ENCODE data around the gene SERPINI2. TPM values are rescaled to one million over a fixed set of nuclear protein-coding genes. Genes with fewer than 3 reads are reported as not detected.

The SERPINI2 gene
- total and polyA plus RNA-seq, 2 donors (not counting 3 experiments of a cell fraction or from before 2014, with no cell fraction given): not detected

DNA sequence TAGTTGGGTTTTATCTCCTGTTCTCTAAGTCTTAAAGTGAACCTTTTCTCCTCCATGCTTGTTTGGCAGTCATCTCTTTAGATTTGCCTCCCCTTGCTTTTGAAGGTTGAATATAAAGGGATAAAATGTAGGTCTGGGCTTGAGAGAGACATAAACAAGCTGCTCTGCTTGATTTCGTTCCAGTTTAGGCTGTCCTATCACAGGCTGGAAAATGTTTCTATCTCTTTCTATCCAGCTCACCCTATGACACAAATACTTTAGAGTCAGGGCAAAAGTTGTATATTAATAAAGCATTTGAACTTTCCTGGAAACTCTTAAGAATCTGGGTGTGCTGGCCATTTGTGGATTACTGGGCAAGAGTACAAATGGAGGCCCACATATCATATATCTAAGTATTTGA lies 64.2 kb downstream of the SERPINI2 start:
- Histone ChIP-seq H3K4me1 (ENCODE audit: control insufficient read depth, extremely low read depth, insufficient read depth, low read length) (no peaks in the 10 kb centered on the region), H3K9me1 (replicated peaks; ENCODE audit: control insufficient read depth, extremely low read depth, insufficient read depth, low read length) (no peaks in the 10 kb centered on the region), H3K27me3 (ENCODE audit: control insufficient read depth in 2 of 2, insufficient read depth in 2 of 2, low read length in 2 of 2) (no peaks in the 10 kb centered on the region), H2AFZ (ENCODE audit: low read depth, low read length) (no peak overlapping the region), H3K4me2 (ENCODE audit: insufficient read depth, low read length) (no peak overlapping the region), H3K27ac (ENCODE audit: insufficient read depth, low read depth, low read length) (no peak overlapping the region), H3K36me3 (ENCODE audit: control insufficient read depth in 2 of 2, extremely low read depth in 1 of 2, insufficient read depth in 2 of 2, low read length in 2 of 2) (no peaks in the 10 kb centered on the region), H3K9ac (replicated peaks; ENCODE audit: extremely low read depth, insufficient read depth, low read length) (no peak overlapping the region), H4K20me1 (replicated peaks; ENCODE audit: control insufficient read depth, extremely low read depth, insufficient read depth, low read length) (no peaks in the 10 kb centered on the region), H3K79me2 (ENCODE audit: control insufficient read depth, insufficient read depth, low read length) (no peaks in the 10 kb centered on the region), H3K9me3 (replicated peaks; ENCODE audit: control insufficient read depth, insufficient read depth, low read length) (no peaks in the 10 kb centered on the region), H3K4me3 (replicated peaks in 1 of 3; ENCODE audit: insufficient read depth in 1 of 3, low read depth in 1 of 3, low read length in 3 of 3) (no peak overlapping the region)
- CTCF ChIA-PET: interaction anchor here (2.1 kb wide), 1 partner anchor 472 kb away, joined by 6 read pairs; no protein-coding TSS in a partner anchor
- DNase-seq (ENCODE audit: low read depth, low spot score) (no peak), FAIRE-seq (no peak)
- POLR2A ChIA-PET: no interaction called here
- intact Hi-C loops (cut with micrococcal nuclease): no loop called here
- TF ChIP-seq POLR2A (IDR thresholded peaks at IDR 0.05; ENCODE audit: low read depth, low read length): no peak
- TF ChIP-seq CTCF (IDR thresholded peaks at IDR 0.05; ENCODE audit: extremely low read depth in 1 of 2, insufficient read depth in 1 of 2, low read depth in 1 of 2, low read length in 2 of 2): no peak
- TF ChIP-seq MYC (IDR thresholded peaks at IDR 0.05; ENCODE audit: low read depth, low read length): no peak
- TF ChIP-seq GATA2 (IDR thresholded peaks at IDR 0.05; ENCODE audit: insufficient read depth, insufficient read length, low read depth, low read length): no peak
- no peak for TF ChIP-seq JUN (IDR thresholded peaks at IDR 0.05; ENCODE audit: borderline replicate concordance, insufficient read depth, insufficient read length, low read depth)
- TF ChIP-seq POLR2AphosphoS5 (IDR thresholded peaks at IDR 0.05; ENCODE audit: insufficient read depth, low read depth, low read length): no peak
- TF ChIP-seq FOS (IDR thresholded peaks at IDR 0.05; ENCODE audit: borderline replicate concordance, insufficient read depth, low read length): no peak
- TF ChIP-seq EZH2 (IDR thresholded peaks at IDR 0.05; ENCODE audit: borderline replicate concordance, low read depth, low read length, severe bottlenecking): no peak
- no peak for TF ChIP-seq MAX (IDR thresholded peaks at IDR 0.05; ENCODE audit: insufficient read depth, insufficient read length)
- no TSS peak for BruUV-seq (replicated peaks)
- dilution Hi-C loops (cut with MboI; ENCODE audit: extremely low pct_ligation_motif_present, low sequenced_read_pairs): no loop called here
